K562 (cell line): ENCODE measurements around the gene SLC26A1. TPM values are rescaled to one million over a fixed set of nuclear protein-coding genes. Genes with fewer than 3 reads are reported as not detected.

Experiments
- BCL6 ChIP-seq: fragments of 250-450 bp; sonication (Bioruptor Pico); IDR thresholded peaks from 2 replicates; pipeline ENCODE4 v1.4.0; 2020
- BRF1 ChIP-seq: IDR thresholded peaks from 3 replicates; pipeline ENCODE4 v1.6.1; 2011; ENCODE audit warnings: borderline replicate concordance, mild to moderate bottlenecking; ENCODE audit not compliant: insufficient read length; ENCODE audit errors: extremely low read depth
- CBX8 ChIP-seq: fragments of 200-600 bp; sonication (generic); IDR thresholded peaks from 2 replicates; pipeline ENCODE4 v1.6.1; 2012; ENCODE audit warnings: borderline replicate concordance, mixed run types, low read depth, mild to moderate bottlenecking, moderate library complexity, mixed read lengths, low read length, control low read depth, inconsistent platforms; ENCODE audit not compliant: poor library complexity, severe bottlenecking; ENCODE audit errors: extremely low read depth
- COPS2 ChIP-seq: fragments of 450-650 bp; conservative IDR thresholded peaks from 2 replicates; pipeline ENCODE4 v1.6.1; 2016; ENCODE audit warnings: mild to moderate bottlenecking, moderate library complexity
- DMBX1 ChIP-seq: fragments of 250-450 bp; sonication (Bioruptor Pico); IDR thresholded peaks from 2 replicates; pipeline ENCODE4 v1.8.0; 2022; ENCODE audit warnings: inconsistent platforms, mild to moderate bottlenecking, moderate library complexity, borderline replicate concordance
- DNMT1 ChIP-seq: fragments of 450-650 bp; IDR thresholded peaks from 2 replicates; pipeline ENCODE4 v1.6.1; 2016; ENCODE audit warnings: antibody characterized with exemption, mild to moderate bottlenecking
- FOSL1 ChIP-seq: fragments of 200-800 bp; sonication (Bioruptor generic); conservative IDR thresholded peaks from 2 replicates; pipeline ENCODE4 v1.6.1; 2016; ENCODE audit warnings: missing genetic modification characterization, missing compliant biosample characterization
- HMG20A ChIP-seq: fragments of 450-650 bp; formaldehyde crosslinking; conservative IDR thresholded peaks from 2 replicates; pipeline ENCODE4 v1.4.0; 2020; ENCODE audit warnings: mild to moderate bottlenecking, mixed read lengths
- HNRNPL ChIP-seq: fragments of 200-400 bp; formaldehyde crosslinking; IDR thresholded peaks from 2 replicates; pipeline ENCODE4 v1.6.1; 2017; ENCODE audit warnings: low read depth, mild to moderate bottlenecking, low read length
- JUN ChIP-seq, 2 experiments: sonication (generic) in 1 of 2; formaldehyde crosslinking in 1 of 2; IDR thresholded peaks; 2 replicates each; pipeline versions ENCODE4 v1.6.1 to v1.8.0; 2012 to 2022; ENCODE audit warnings: borderline replicate concordance in 2 of 2, mild to moderate bottlenecking in 2 of 2, improper control_type of control experiment in 1 of 2, low read depth in 1 of 2, low read length in 1 of 2, missing genetic modification reagents in 1 of 2
- KLF16 ChIP-seq: IDR thresholded peaks from 2 replicates; pipeline ENCODE4 v1.6.1; 2016; ENCODE audit warnings: antibody characterized with exemption
- MYC ChIP-seq, 2 experiments: fragments of 250-450 bp in 1 of 2; sonication (Bioruptor Pico) in 1 of 2; IDR thresholded peaks; 2 replicates each; pipeline versions ENCODE4 v1.5.1 to v1.6.1; 2012 to 2021; ENCODE audit warnings: low read depth in 2 of 2, borderline replicate concordance in 1 of 2, improper control_type of control experiment in 1 of 2, low read length in 1 of 2, mild to moderate bottlenecking in 1 of 2, moderate library complexity in 1 of 2
- NFYB ChIP-seq: IDR thresholded peaks from 2 replicates; pipeline ENCODE4 v1.6.1; 2011; ENCODE audit warnings: mild to moderate bottlenecking, moderate library complexity; ENCODE audit not compliant: insufficient read length; ENCODE audit errors: extremely low read depth
- NR2C1 ChIP-seq, 2 experiments: fragments of 450-650 bp; IDR thresholded peaks; 2 replicates each; pipeline ENCODE4 v1.6.1; 2017; ENCODE audit warnings: mild to moderate bottlenecking in 2 of 2, antibody characterized with exemption in 1 of 2, inconsistent platforms in 1 of 2, missing compliant biosample characterization in 1 of 2, missing genetic modification characterization in 1 of 2
- SAFB ChIP-seq: fragments of 200-400 bp; formaldehyde crosslinking; IDR thresholded peaks from 2 replicates; pipeline ENCODE4 v1.6.1; 2017; ENCODE audit warnings: low read depth, low read length, borderline replicate concordance
- SMARCA4 ChIP-seq: fragments of 450-650 bp; IDR thresholded peaks from 2 replicates; pipeline ENCODE4 v1.6.1; 2016
- SRSF1 ChIP-seq: fragments of 200-400 bp; formaldehyde crosslinking; IDR thresholded peaks from 2 replicates; pipeline ENCODE4 v1.6.1; 2017; ENCODE audit warnings: mild to moderate bottlenecking, low read depth, low read length, moderate library complexity
- TRIM28 ChIP-seq: fragments of 450-650 bp; IDR thresholded peaks from 2 replicates; pipeline ENCODE4 v1.6.1; 2017
- WHSC1 ChIP-seq: IDR thresholded peaks from one replicate; pipeline ENCODE4 v1.6.1; 2012; ENCODE audit warnings: low read length, control low read depth, inconsistent platforms
- XRCC5 ChIP-seq: fragments of 200-400 bp; formaldehyde crosslinking; IDR thresholded peaks from 2 replicates; pipeline ENCODE4 v1.6.1; 2017; ENCODE audit warnings: low read depth, mild to moderate bottlenecking, low read length
- ZBTB7A ChIP-seq: IDR thresholded peaks from 2 replicates; pipeline ENCODE4 v1.6.1; 2011; ENCODE audit warnings: low read depth, mild to moderate bottlenecking, low read length, moderate library complexity, borderline replicate concordance; ENCODE audit not compliant: control insufficient read depth
- ZNF23 ChIP-seq: fragments of 250-450 bp; sonication (Bioruptor Pico); IDR thresholded peaks from 2 replicates; pipeline ENCODE4 v1.4.0; 2020; ENCODE audit warnings: mild to moderate bottlenecking
- ZNF589 ChIP-seq: fragments of 200-800 bp; sonication (Bioruptor generic); IDR thresholded peaks from 2 replicates; pipeline ENCODE4 v1.6.1; 2016; ENCODE audit warnings: low read depth, missing genetic modification characterization, missing compliant biosample characterization
- ZNF780A ChIP-seq: fragments of 250-450 bp; sonication (Bioruptor Pico); IDR thresholded peaks from 2 replicates; pipeline ENCODE4 v1.5.0; 2021; ENCODE audit warnings: mild to moderate bottlenecking
- polyA plus RNA-seq, 8 experiments: library from polyadenylated mRNA; depleted of rRNA in 4 of 8; stranded (reverse) in 5 of 8; unstranded in 3 of 8; fragments of >200 nt; fragmentation: Nextera tagmentation in 2 of 8; fragmentation: Illumina TruSeq in 1 of 8; extraction: Ambion mirVana in 2 of 8; extraction: Trizol in 1 of 8; gene quantifications; 2 replicates each; pipeline versions ENCODE4 v1.2.1 to v1.2.3, GENCODE V29; 2011 to 2014; ENCODE audit warnings: inconsistent platforms in 1 of 8, missing spikeins in 1 of 8
- total RNA-seq, 7 experiments: library from RNA; depleted of rRNA in 6 of 7; stranded (reverse); fragments of >200 nt in 6 of 7; fragmentation: Illumina TruSeq in 2 of 7; extraction: Trizol in 2 of 7; gene quantifications; 2 replicates each; pipeline versions ENCODE4 v1.2.1 to v1.2.3, GENCODE V29; 2011 to 2021; ENCODE audit warnings: low replicate concordance in 1 of 7
- TF ChIP-seq, protein P1 (sequence below): fragments of 450-650 bp; formaldehyde crosslinking; IDR thresholded peaks from 2 replicates; pipeline ENCODE4 v1.4.0; 2020; ENCODE audit warnings: mild to moderate bottlenecking, moderate library complexity
- TF ChIP-seq, protein P2 (sequence below): fragments of 250-450 bp; sonication (Bioruptor Pico); IDR thresholded peaks from 2 replicates; pipeline ENCODE4 v1.5.0; 2021

Gene SLC26A1
- total and polyA plus RNA-seq, 9 of the 15 experiments (the other 6 are each of a cell fraction or from before 2014, with no cell fraction given), result 0.11 to 4.2 (median 0.95) TPM

DNA sequence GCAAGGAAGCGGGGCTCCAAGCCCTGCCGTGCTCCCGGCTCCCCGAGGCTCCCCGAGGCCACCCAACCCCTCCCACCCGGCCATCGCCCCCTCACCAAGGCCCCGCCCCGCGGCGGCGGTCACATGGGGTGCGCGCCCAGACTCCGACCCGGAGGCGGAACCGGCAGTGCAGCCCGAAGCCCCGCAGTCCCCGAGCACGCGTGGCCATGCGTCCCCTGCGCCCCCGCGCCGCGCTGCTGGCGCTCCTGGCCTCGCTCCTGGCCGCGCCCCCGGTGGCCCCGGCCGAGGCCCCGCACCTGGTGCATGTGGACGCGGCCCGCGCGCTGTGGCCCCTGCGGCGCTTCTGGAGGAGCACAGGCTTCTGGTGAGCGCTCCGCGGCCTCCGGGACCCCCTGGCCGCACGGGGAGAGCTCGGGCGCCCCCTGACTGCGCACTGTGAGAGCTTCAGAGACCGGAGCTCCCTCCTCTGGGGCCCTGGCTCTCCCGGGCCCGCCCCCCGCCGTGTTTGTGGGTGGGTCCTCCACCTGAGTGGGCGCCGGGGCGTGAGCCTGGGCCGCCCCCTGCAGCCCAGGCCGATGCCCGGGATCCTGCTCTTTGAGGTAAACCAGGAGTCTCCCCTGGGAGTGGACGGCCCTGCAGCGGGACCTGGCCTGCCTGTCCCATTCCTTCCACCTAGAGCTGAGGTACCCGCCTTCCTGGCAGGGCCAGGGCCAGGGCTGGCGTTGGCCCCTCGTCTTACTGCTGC is 6.2 kb downstream of the SLC26A1 start, which contains the start of gene IDUA (continued):
- TF ChIP-seq, protein P1, sequence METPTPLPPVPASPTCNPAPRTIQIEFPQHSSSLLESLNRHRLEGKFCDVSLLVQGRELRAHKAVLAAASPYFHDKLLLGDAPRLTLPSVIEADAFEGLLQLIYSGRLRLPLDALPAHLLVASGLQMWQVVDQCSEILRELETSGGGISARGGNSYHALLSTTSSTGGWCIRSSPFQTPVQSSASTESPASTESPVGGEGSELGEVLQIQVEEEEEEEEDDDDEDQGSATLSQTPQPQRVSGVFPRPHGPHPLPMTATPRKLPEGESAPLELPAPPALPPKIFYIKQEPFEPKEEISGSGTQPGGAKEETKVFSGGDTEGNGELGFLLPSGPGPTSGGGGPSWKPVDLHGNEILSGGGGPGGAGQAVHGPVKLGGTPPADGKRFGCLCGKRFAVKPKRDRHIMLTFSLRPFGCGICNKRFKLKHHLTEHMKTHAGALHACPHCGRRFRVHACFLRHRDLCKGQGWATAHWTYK (CRISPR knock-in tag), result 0 out of 2 replicates have a peak, but pooled peaks have one; percentile 46
- TF ChIP-seq XRCC5 (no peak), SAFB (peak; percentile 99), HNRNPL (peak; percentile 65; the same call in 1 of the 2 replicates), NR2C1 (IDR thresholded peaks at IDR 0.05) (no peak; the same call in 1 of the 2 replicates), NR2C1 (tag; IDR thresholded peaks at IDR 0.05) (no peak), FOSL1 (tag) (0 out of 2 replicates have a peak, but pooled peaks have one; percentile 22), SMARCA4 (no peak), DNMT1 (no peak), ZNF780A (CRISPR knock-in tag) (no peak), TRIM28 (no peak), ZNF23 (CRISPR knock-in tag) (no peak), DMBX1 (CRISPR knock-in tag) (0 out of 2 replicates have a peak, but pooled peaks have one; percentile 57), BRF1 (no peak), KLF16 (no peak), NFYB (no peak), HMG20A (no peak), JUN (IDR thresholded peaks at IDR 0.05; ENCODE audit: borderline replicate concordance, low read depth, low read length) (0 out of 2 replicates have a peak, but pooled peaks have one; percentile 21), JUN (CRISPR knock-in tag; IDR thresholded peaks at IDR 0.05; ENCODE audit: borderline replicate concordance) (no peak; the same call in 1 of the 2 replicates), WHSC1 (no peak), COPS2 (no peak), ZNF589 (CRISPR knock-in tag) (0 out of 2 replicates have a peak, but pooled peaks have one; percentile 34), CBX8 (no peak), SRSF1 (no peak), BCL6 (no peak), ZBTB7A (peak; percentile 97), MYC (IDR thresholded peaks at IDR 0.05; ENCODE audit: low read depth, low read length) (peak; percentile 85), MYC (CRISPR knock-in tag; IDR thresholded peaks at IDR 0.05; ENCODE audit: borderline replicate concordance, low read depth) (no peak)
- TF ChIP-seq, protein P2, sequence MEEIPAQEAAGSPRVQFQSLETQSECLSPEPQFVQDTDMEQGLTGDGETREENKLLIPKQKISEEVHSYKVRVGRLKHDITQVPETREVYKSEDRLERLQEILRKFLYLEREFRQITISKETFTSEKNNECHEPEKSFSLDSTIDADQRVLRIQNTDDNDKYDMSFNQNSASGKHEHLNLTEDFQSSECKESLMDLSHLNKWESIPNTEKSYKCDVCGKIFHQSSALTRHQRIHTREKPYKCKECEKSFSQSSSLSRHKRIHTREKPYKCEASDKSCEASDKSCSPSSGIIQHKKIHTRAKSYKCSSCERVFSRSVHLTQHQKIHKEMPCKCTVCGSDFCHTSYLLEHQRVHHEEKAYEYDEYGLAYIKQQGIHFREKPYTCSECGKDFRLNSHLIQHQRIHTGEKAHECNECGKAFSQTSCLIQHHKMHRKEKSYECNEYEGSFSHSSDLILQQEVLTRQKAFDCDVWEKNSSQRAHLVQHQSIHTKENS, result no peak
